Pancreas (tissue), 10 donors: ENCODE measurements around the gene DTYMK. TPM values are rescaled to one million over a fixed set of nuclear protein-coding genes. Genes with fewer than 3 reads are reported as not detected.
A peak's percentile ranks its signal among the peaks of the same experiment; 100 is the strongest.
"Not testable (repeated sequence)": the region's sequence is repeated elsewhere in the genome, so short reads cannot be mapped to it uniquely, and the experiment has no call there.

Experiments
- ATAC-seq, 4 donors: fragments of 200-7000 bp; cut with Tn5 transposase; one replicate each; pipeline versions ENCODE4 v1.8.0 to v1.9.1; 2020; ENCODE audit warnings: mild to moderate bottlenecking in 4 of 4, moderate library complexity in 4 of 4
- DNase-seq, 6 donors: peaks; one replicate each; pipeline ENCODE4 v3.0.0-alpha.2; 2020
- FAIRE-seq: peaks from 2 replicates; lab custom pipeline; 2012; peaks lifted over from hg19 to GRCh38; lab: Jason Lieb, UNC
- H3K27ac ChIP-seq, 4 donors: fragments of 200-600 bp; sonication (generic); 1 replicate in 3 of 4; 2 replicates in 1 of 4; pipeline versions ENCODE4 v1.5.0 to v1.8.0; 2020
- H3K27me3 ChIP-seq, 4 donors: fragments of 200-600 bp; one replicate each; pipeline ENCODE4 v1.8.0; 2021
- H3K36me3 ChIP-seq, 3 donors: fragments of 200-600 bp; sonication (generic) in 1 of 3; one replicate each; pipeline versions ENCODE4 v1.5.0 to v1.8.0; 2020 to 2021
- H3K4me1 ChIP-seq, 3 donors: fragments of 200-600 bp; one replicate each; pipeline ENCODE4 v1.8.0; 2021
- H3K4me3 ChIP-seq, 4 donors: fragments of 200-600 bp; sonication (generic) in 2 of 4; one replicate each; pipeline versions ENCODE4 v1.5.0 to v1.8.0; 2020 to 2021
- H3K9me3 ChIP-seq, 4 donors: fragments of 200-600 bp; one replicate each; pipeline ENCODE4 v1.8.0; 2021
- WGBS, 2 donors: extraction: QIAGEN DNeasy Blood & Tissue Kit; methylation state at CpG; one replicate each; pipeline ENCODE4 v1.1.7; 2013; 5-methylcytosine and 5-hydroxymethylcytosine counted together
- intact Hi-C, 3 donors: fragments of 100-400 bp; cut with DNase I; formaldehyde crosslinking; loops; one replicate each; pipeline versions ENCODE4 v1.11.1 to v1.14.2; 2022
- polyA plus RNA-seq, 2 donors: library from polyadenylated mRNA; stranded (reverse); fragments of 200-250 nt; gene quantifications; one replicate each; pipeline ENCODE4 v1.2.3, GENCODE V29; 2013
- total RNA-seq, 6 donors: library from RNA; stranded (reverse); fragmentation: NEBNext Ultra II Directional in 4 of 6; extraction: Animal tissue kit (Norgen Biotek cat#: 25700) in 4 of 6; gene quantifications; one replicate each; pipeline versions ENCODE4 v1.2.1 to v1.2.4, GENCODE V29; 2021 to 2023
- TF ChIP-seq, protein P1 (sequence below), 4 donors: fragments of 200-600 bp; sonication (generic) in 3 of 4; IDR thresholded peaks; one replicate each; pipeline versions ENCODE4 v1.5.0 to v1.8.0; 2021; ENCODE audit warnings: antibody characterized with exemption in 4 of 4
- donor health status: healthy with polysubstance abuse.
- donor health status: DM: no; HTN: no; CAD: no; lungs with moderate emphysema.
- donor health status: DM: no; HTN: no; CAD: no.
- donor health status: control.
- donor health status: control.
- donor health status: Bipolar disorder and iron deficiency.
- donor health status: DM: yes; HTN: yes; CAD: no.
- donor health status: DM: no; HTN: no; CAD: no.
- donor health status: DM: no; HTN: no; CAD: no.
- donor health status: DM: yes; HTN: yes; CAD: no.

The DTYMK gene
- total and polyA plus RNA-seq, 8 donors = 3.7 to 11.0 (median 8.4) TPM

- 95 to 97% methylated on average over 21 of the region's 21 CpGs for WGBS, 2 donors
- no peak for FAIRE-seq
Observed at GRCh38 chr2:241668354-241668753, 18.3 kb downstream of the DTYMK start.

DNA sequence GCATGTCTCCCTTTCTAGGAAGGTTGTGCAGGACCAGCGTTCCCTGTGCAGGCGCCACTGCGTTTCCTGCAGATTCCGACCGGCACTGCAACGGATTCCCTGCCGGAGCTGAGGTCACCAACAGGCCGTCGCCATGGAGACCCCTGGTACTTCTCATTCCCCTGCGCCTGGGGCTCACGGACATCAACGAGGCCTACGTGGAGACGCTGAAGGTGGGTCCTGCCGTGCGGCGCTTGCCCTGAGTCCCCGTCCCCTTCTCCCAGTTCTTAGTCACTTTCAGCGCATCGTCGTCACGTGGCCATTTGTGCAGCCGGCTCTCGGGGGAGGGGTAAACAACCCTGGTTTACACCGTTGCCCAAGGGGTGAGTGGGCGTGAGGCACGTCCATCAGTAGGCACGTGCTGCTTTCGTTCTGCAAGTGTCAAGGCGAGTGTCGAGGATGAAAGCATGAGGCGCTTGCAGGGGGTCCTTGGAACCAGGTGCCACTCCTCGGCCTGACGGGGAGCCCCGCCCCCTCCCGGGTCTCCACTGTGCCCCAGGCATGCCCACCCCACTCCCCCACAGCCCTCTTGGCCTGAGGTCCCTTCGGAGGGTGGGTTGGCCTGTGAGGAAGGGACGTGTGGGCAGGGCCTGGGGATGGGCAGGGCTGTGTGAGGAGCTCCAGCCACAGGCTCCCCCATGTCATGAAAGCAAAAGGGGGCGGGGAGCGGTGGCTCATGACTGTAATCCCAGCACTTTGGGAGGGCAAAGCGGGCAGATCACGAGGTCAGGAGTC lies 19.8 kb downstream of the DTYMK start:
- DNase-seq (no peak), FAIRE-seq (no peak), ATAC-seq (no peak)
- Histone ChIP-seq H3K4me3 (no peak overlapping the region), H3K9me3 (no peaks in the 10 kb centered on the region), H3K36me3 (peaks cover 0 to 30% (median 3%) of the 10 kb centered on the region in 3 donors), H3K27me3 (no peaks in the 10 kb centered on the region), H3K27ac (no peak overlapping the region), H3K4me1 (no peaks in the 10 kb centered on the region)
- intact Hi-C loops = no loop called here
- TF ChIP-seq, protein P1, sequence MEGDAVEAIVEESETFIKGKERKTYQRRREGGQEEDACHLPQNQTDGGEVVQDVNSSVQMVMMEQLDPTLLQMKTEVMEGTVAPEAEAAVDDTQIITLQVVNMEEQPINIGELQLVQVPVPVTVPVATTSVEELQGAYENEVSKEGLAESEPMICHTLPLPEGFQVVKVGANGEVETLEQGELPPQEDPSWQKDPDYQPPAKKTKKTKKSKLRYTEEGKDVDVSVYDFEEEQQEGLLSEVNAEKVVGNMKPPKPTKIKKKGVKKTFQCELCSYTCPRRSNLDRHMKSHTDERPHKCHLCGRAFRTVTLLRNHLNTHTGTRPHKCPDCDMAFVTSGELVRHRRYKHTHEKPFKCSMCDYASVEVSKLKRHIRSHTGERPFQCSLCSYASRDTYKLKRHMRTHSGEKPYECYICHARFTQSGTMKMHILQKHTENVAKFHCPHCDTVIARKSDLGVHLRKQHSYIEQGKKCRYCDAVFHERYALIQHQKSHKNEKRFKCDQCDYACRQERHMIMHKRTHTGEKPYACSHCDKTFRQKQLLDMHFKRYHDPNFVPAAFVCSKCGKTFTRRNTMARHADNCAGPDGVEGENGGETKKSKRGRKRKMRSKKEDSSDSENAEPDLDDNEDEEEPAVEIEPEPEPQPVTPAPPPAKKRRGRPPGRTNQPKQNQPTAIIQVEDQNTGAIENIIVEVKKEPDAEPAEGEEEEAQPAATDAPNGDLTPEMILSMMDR (IDR thresholded peaks at IDR 0.05) = no peak
- WGBS, 2 donors = 86 to 87% methylated on average over 42 of the region's 42 CpGs

More at GRCh38 chr2:241668354-241668753, 18.3 kb downstream of the DTYMK start:
- Histone ChIP-seq H3K27ac (no peak overlapping the region), H3K27me3 (no peaks in the 10 kb centered on the region), H3K4me3 (no peak overlapping the region), H3K36me3 (peaks cover 0 to 36% (median 3%) of the 10 kb centered on the region in 3 donors), H3K4me1 (no peaks in the 10 kb centered on the region), H3K9me3 (no peaks in the 10 kb centered on the region)
- DNase-seq (peak in 1 of 6 donors; percentile 54), ATAC-seq (no peak)
- TF ChIP-seq, protein P1 (IDR thresholded peaks at IDR 0.05) = no peak
- intact Hi-C loops = no loop called here

- H3K4me3 ChIP-seq = no peak overlapping the region
- no peaks in the 10 kb centered on the region for H3K27me3 ChIP-seq
- H3K9me3 ChIP-seq = no peaks in the 10 kb centered on the region
- no peak for ATAC-seq
- intact Hi-C loops = no loop called here
- FAIRE-seq = no peak
- no peak overlapping the region for H3K27ac ChIP-seq
- DNase-seq = no peak
- WGBS, 2 donors = 89% methylated on average over 23 of the region's 23 CpGs
- peaks cover 0 to 23% (median 3%) of the 10 kb centered on the region in 3 donors for H3K36me3 ChIP-seq
- H3K4me1 ChIP-seq = no peaks in the 10 kb centered on the region
- TF ChIP-seq, protein P1 (IDR thresholded peaks at IDR 0.05) = no peak
Observed at GRCh38 chr2:241665731-241666440, 20.7 kb downstream of the DTYMK start.

DNA sequence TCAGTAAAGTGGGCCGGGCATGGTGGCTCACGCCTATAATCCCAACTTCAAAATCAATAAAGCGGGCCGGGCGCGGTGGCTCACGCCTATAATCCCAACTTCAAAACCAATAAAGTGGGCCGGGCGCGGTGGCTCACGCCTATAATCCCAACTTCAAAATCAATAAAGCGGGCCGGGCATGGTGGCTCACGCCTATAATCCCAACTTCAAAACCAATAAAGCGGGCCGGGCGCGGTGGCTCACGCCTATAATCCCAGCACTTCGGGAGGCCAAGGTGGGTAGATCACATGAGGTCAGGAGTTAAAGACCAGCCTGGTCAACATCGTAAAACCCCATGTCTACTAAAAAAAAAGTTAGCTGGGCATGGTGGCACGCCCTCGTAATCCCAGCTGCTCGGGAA lies 23.9 kb downstream of the DTYMK start:
- H3K27me3 ChIP-seq, H3K27ac ChIP-seq, FAIRE-seq, intact Hi-C loops, H3K4me3 ChIP-seq, ATAC-seq, H3K4me1 ChIP-seq, H3K9me3 ChIP-seq: not testable (repeated sequence)
- H3K36me3 ChIP-seq = peaks cover 0 to 12% (median 0%) of the 10 kb centered on the region in 3 donors
- peak in 1 of 6 donors; percentile 15 for DNase-seq
- WGBS, 2 donors = 91 to 93% methylated on average over 24 of the region's 24 CpGs

- no peaks in the 10 kb centered on the region for H3K4me1 ChIP-seq
- DNase-seq = peak in 1 of 6 donors; percentile 43
- TF ChIP-seq, protein P1 (IDR thresholded peaks at IDR 0.05) = no peak
- H3K9me3 ChIP-seq = no peaks in the 10 kb centered on the region
- H3K27me3 ChIP-seq = no peaks in the 10 kb centered on the region
- H3K4me3 ChIP-seq = no peak overlapping the region
- ATAC-seq = peak; percentile 42 to 68 (median 62)
- peak overlapping the region in 3 of 4 donors; percentile 34 to 68 (median 37) for H3K27ac ChIP-seq
- 65 to 74% methylated on average over 14 of the region's 14 CpGs for WGBS, 2 donors
- H3K36me3 ChIP-seq = peaks cover 0 to 21% (median 0%) of the 10 kb centered on the region in 3 donors
- intact Hi-C loops = no loop called here
- no peak for FAIRE-seq
Observed at GRCh38 chr2:241660593-241661213, 25.9 kb downstream of the DTYMK start.
